HepG2 (cell line): ENCODE results near the gene TUBB3. TPM values are rescaled to one million over a fixed set of nuclear protein-coding genes. Genes with fewer than 3 reads are reported as not detected.

Experiments used
- ATF1 ChIP-seq: IDR thresholded peaks from 2 replicates; pipeline ENCODE4 v1.6.1; 2016; ENCODE audit warnings: mild to moderate bottlenecking, control low read depth
- FOXA3 ChIP-seq: IDR thresholded peaks from 2 replicates; pipeline ENCODE4 v1.6.1; 2016; ENCODE audit warnings: missing genetic modification reagents, missing compliant biosample characterization
- HNRNPUL1 ChIP-seq: fragments of 200-400 bp; formaldehyde crosslinking; IDR thresholded peaks from 2 replicates; pipeline ENCODE4 v1.6.1; 2017; ENCODE audit warnings: low read depth, mild to moderate bottlenecking, low read length, moderate library complexity
- ISL2 ChIP-seq: sonication (generic); formaldehyde crosslinking; IDR thresholded peaks from 2 replicates; pipeline ENCODE4 v1.5.0; 2020; ENCODE audit warnings: missing genetic modification reagents
- MAX ChIP-seq: IDR thresholded peaks from 2 replicates; pipeline ENCODE4 v1.6.1; 2012; ENCODE audit warnings: inconsistent platforms
- MIER3 ChIP-seq: IDR thresholded peaks from 2 replicates; pipeline ENCODE4 v1.6.1; 2016; ENCODE audit warnings: missing compliant biosample characterization, borderline replicate concordance
- MXI1 ChIP-seq: IDR thresholded peaks from 3 replicates; pipeline ENCODE4 v1.6.1; 2012; ENCODE audit warnings: low read depth, low read length, inconsistent platforms, borderline replicate concordance
- SP5 ChIP-seq: IDR thresholded peaks from 2 replicates; pipeline ENCODE4 v1.6.1; 2016; ENCODE audit warnings: low read depth, borderline replicate concordance
- STAG1 ChIP-seq: sonication (generic); formaldehyde crosslinking; IDR thresholded peaks from 2 replicates; pipeline ENCODE4 v1.4.0; 2020; ENCODE audit warnings: missing genetic modification reagents
- TEAD2 ChIP-seq: sonication (generic); formaldehyde crosslinking; IDR thresholded peaks from 2 replicates; pipeline ENCODE4 v1.9.0; 2021; ENCODE audit warnings: missing genetic modification reagents
- ZEB1 ChIP-seq: IDR thresholded peaks from 2 replicates; pipeline ENCODE4 v1.6.1; 2012; ENCODE audit warnings: mild to moderate bottlenecking, low read depth, inconsistent platforms; ENCODE audit not compliant: insufficient replicate concordance
- ZGPAT ChIP-seq: IDR thresholded peaks from 2 replicates; pipeline ENCODE4 v1.6.1; 2016; ENCODE audit warnings: mild to moderate bottlenecking
- ZNF121 ChIP-seq: sonication (generic); formaldehyde crosslinking; IDR thresholded peaks from 2 replicates; pipeline ENCODE4 v1.5.0; 2020; ENCODE audit warnings: mild to moderate bottlenecking, missing genetic modification reagents
- ZNF24 ChIP-seq: fragments of 450-650 bp; IDR thresholded peaks from 2 replicates; pipeline ENCODE4 v1.6.1; 2017; ENCODE audit warnings: antibody characterized with exemption, mild to moderate bottlenecking
- ZNF275 ChIP-seq: sonication (generic); formaldehyde crosslinking; IDR thresholded peaks from 2 replicates; pipeline ENCODE4 v1.8.0; 2022; ENCODE audit warnings: missing genetic modification reagents, mild to moderate bottlenecking, inconsistent platforms, borderline replicate concordance
- ZNF292 ChIP-seq: sonication (generic); formaldehyde crosslinking; IDR thresholded peaks from 2 replicates; pipeline ENCODE4 v1.8.1; 2022; ENCODE audit warnings: mild to moderate bottlenecking, low read depth, missing genetic modification reagents, borderline replicate concordance
- ZNF3 ChIP-seq: IDR thresholded peaks from 2 replicates; pipeline ENCODE4 v1.7.0; 2017; ENCODE audit warnings: inconsistent platforms
- ZNF503 ChIP-seq: sonication (generic); formaldehyde crosslinking; IDR thresholded peaks from 2 replicates; pipeline ENCODE4 v1.4.0; 2020; ENCODE audit warnings: missing genetic modification reagents
- ZNF510 ChIP-seq: sonication (generic); formaldehyde crosslinking; IDR thresholded peaks from 2 replicates; pipeline ENCODE4 v1.4.0; 2020; ENCODE audit warnings: low read depth, mild to moderate bottlenecking, missing genetic modification reagents
- ZNF556 ChIP-seq: sonication (generic); formaldehyde crosslinking; IDR thresholded peaks from 2 replicates; pipeline ENCODE4 v1.4.0; 2020; ENCODE audit warnings: mild to moderate bottlenecking, missing genetic modification reagents, borderline replicate concordance
- ZNF562 ChIP-seq: sonication (generic); formaldehyde crosslinking; IDR thresholded peaks from 2 replicates; pipeline ENCODE4 v1.8.0; 2022; ENCODE audit warnings: missing genetic modification reagents, borderline replicate concordance
- ZNF629 ChIP-seq: sonication (generic); formaldehyde crosslinking; conservative IDR thresholded peaks from 2 replicates; pipeline ENCODE4 v1.5.0; 2020; ENCODE audit warnings: missing genetic modification reagents
- ZNF639 ChIP-seq: conservative IDR thresholded peaks from 2 replicates; pipeline ENCODE4 v1.6.1; 2018; ENCODE audit warnings: missing genetic modification reagents
- ZNF768 ChIP-seq: sonication (generic); formaldehyde crosslinking; IDR thresholded peaks from 2 replicates; pipeline ENCODE4 v1.4.0; 2020; ENCODE audit warnings: missing genetic modification reagents
- ZNF850 ChIP-seq: sonication (generic); formaldehyde crosslinking; conservative IDR thresholded peaks from 2 replicates; pipeline ENCODE4 v1.9.0; 2021; ENCODE audit warnings: mild to moderate bottlenecking, missing genetic modification reagents
- ZNF878 ChIP-seq: sonication (generic); formaldehyde crosslinking; IDR thresholded peaks from 2 replicates; pipeline ENCODE4 v1.8.1; 2023; ENCODE audit warnings: mild to moderate bottlenecking, missing genetic modification reagents, moderate library complexity
- ZNF883 ChIP-seq: sonication (generic); formaldehyde crosslinking; IDR thresholded peaks from 2 replicates; pipeline ENCODE4 v1.5.1; 2020; ENCODE audit warnings: mild to moderate bottlenecking, missing genetic modification reagents; ENCODE audit errors: not compliant biosample characterization
- ZSCAN31 ChIP-seq: sonication (generic); formaldehyde crosslinking; IDR thresholded peaks from 2 replicates; pipeline ENCODE4 v1.5.0; 2020; ENCODE audit warnings: low read depth, mild to moderate bottlenecking, missing genetic modification reagents
- polyA plus RNA-seq, 8 experiments: library from polyadenylated mRNA; depleted of rRNA in 3 of 8; stranded (reverse) in 7 of 8; unstranded in 1 of 8; fragments of >200 nt; fragmentation: Illumina TruSeq in 4 of 8; extraction: Trizol in 4 of 8; gene quantifications; 2 replicates each; pipeline versions ENCODE4 v1.2.1 to v1.2.3, GENCODE V29; 2011 to 2016; ENCODE audit warnings: low read depth in 4 of 8, missing spikeins in 1 of 8, mixed read lengths in 1 of 8; ENCODE audit not compliant: insufficient read depth in 1 of 8
- total RNA-seq, 5 experiments: library from RNA; depleted of rRNA; stranded (reverse); fragments of >200 nt; fragmentation: Illumina TruSeq; extraction: Trizol; gene quantifications; 2 replicates each; pipeline ENCODE4 v1.2.3, GENCODE V29; 2016; ENCODE audit warnings: low read depth in 1 of 5

Gene TUBB3
- total and polyA plus RNA-seq, 2 of the 13 experiments (the other 11 are each of a cell fraction or from before 2014, with no cell fraction given) = 110 to 185 TPM

- TF ChIP-seq ZNF503 (CRISPR knock-in tag) (no peak), ZNF639 (CRISPR knock-in tag) (no peak), MIER3 (CRISPR knock-in tag) (no peak), ZNF629 (CRISPR knock-in tag) (peak; percentile 90), ZNF883 (no peak), ZNF556 (CRISPR knock-in tag) (no peak), FOXA3 (no peak), ATF1 (CRISPR knock-in tag) (no peak), ZNF292 (CRISPR knock-in tag) (no peak), HNRNPUL1 (no peak), TEAD2 (CRISPR knock-in tag) (no peak), MAX (no peak), ZNF24 (no peak), ZNF121 (no peak), SP5 (CRISPR knock-in tag) (no peak), STAG1 (no peak), ISL2 (no peak), ZNF562 (CRISPR knock-in tag) (no peak), MXI1 (no peak), ZNF275 (CRISPR knock-in tag) (no peak), ZNF510 (CRISPR knock-in tag) (no peak), ZGPAT (CRISPR knock-in tag) (no peak), ZSCAN31 (CRISPR knock-in tag) (no peak), ZNF3 (CRISPR knock-in tag) (no peak), ZNF850 (no peak), ZEB1 (no peak), ZNF768 (CRISPR knock-in tag) (no peak), ZNF878 (no peak)
Measured at GRCh38 chr16:89931305-89931896, 8.3 kb downstream of the TUBB3 start (continued).
